ENCODE results near the gene PLXDC2.

PLXDC2 gene

DNA sequence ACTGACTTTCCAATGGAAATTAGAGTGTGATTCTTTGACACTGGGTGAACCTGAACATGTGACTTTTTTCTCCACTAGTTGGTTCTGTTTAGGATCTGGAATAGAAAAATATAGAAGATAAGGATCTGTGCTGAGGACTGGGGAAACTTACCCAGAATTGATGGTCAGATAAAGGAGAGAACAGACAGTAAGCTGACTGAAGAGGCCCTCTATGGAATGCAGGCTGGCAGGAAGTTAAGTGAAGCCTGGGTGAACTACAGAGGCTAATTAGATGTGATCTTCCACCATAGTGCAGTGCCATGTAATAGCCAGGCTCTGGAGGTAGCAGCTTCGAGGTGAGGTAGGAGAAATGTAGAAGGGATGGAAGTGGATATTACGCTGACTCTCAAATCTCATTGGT, 455.3 kb downstream of the PLXDC2 start:
- no peak overlapping the region for H3K4me3 ChIP-seq (ENCODE audit: low read depth, low read length)
- TF ChIP-seq, protein P1, sequence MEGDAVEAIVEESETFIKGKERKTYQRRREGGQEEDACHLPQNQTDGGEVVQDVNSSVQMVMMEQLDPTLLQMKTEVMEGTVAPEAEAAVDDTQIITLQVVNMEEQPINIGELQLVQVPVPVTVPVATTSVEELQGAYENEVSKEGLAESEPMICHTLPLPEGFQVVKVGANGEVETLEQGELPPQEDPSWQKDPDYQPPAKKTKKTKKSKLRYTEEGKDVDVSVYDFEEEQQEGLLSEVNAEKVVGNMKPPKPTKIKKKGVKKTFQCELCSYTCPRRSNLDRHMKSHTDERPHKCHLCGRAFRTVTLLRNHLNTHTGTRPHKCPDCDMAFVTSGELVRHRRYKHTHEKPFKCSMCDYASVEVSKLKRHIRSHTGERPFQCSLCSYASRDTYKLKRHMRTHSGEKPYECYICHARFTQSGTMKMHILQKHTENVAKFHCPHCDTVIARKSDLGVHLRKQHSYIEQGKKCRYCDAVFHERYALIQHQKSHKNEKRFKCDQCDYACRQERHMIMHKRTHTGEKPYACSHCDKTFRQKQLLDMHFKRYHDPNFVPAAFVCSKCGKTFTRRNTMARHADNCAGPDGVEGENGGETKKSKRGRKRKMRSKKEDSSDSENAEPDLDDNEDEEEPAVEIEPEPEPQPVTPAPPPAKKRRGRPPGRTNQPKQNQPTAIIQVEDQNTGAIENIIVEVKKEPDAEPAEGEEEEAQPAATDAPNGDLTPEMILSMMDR (IDR thresholded peaks at IDR 0.05; ENCODE audit: borderline replicate concordance, insufficient read depth, low read depth, low read length), result no peak

DNA sequence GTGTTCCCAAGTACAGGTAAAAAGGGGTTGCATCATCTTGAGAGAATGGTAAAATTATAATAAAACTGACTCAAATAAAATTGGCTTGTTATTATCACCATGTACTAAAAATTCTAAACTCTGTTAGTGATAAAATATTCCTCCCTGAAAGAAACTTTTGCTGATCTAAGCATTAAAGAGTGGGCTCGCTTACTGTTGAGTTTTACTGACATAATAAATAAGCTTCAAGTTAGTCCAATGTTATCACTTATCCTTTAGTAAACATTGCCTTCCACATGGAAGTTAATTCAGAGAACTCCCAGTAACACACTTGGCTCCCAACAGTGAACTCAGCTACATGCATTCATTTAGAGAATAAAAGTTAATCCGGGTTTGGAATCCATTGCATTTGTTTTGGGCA, 456.4 kb downstream of the PLXDC2 start:
- H3K4me3 ChIP-seq (ENCODE audit: low read depth, low read length), result no peak overlapping the region
- TF ChIP-seq, protein P1 (IDR thresholded peaks at IDR 0.05; ENCODE audit: borderline replicate concordance, insufficient read depth, low read depth, low read length), result no peak

DNA sequence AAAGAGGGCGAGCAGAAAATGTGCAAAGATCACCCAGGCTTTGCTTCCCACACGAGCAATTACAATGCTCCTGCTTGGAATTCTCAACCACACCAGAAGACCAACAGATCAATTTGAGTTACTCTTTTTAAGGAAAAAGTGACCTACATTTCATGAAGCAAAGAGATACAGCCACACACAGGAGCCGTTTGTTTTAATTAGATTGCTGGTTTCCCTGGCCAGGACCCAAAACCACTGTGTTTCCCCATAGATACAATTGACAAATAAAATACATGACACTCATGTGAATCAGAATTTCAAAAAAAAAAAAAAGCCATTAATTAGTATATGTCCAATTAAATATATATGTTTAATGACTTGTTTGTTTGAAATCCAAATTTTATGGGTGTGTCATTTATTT, 458.3 kb downstream of the PLXDC2 start:
- no peak overlapping the region for H3K4me3 ChIP-seq (ENCODE audit: low read depth, low read length)
- TF ChIP-seq, protein P1 (IDR thresholded peaks at IDR 0.05; ENCODE audit: borderline replicate concordance, insufficient read depth, low read depth, low read length), result no peak

DNA sequence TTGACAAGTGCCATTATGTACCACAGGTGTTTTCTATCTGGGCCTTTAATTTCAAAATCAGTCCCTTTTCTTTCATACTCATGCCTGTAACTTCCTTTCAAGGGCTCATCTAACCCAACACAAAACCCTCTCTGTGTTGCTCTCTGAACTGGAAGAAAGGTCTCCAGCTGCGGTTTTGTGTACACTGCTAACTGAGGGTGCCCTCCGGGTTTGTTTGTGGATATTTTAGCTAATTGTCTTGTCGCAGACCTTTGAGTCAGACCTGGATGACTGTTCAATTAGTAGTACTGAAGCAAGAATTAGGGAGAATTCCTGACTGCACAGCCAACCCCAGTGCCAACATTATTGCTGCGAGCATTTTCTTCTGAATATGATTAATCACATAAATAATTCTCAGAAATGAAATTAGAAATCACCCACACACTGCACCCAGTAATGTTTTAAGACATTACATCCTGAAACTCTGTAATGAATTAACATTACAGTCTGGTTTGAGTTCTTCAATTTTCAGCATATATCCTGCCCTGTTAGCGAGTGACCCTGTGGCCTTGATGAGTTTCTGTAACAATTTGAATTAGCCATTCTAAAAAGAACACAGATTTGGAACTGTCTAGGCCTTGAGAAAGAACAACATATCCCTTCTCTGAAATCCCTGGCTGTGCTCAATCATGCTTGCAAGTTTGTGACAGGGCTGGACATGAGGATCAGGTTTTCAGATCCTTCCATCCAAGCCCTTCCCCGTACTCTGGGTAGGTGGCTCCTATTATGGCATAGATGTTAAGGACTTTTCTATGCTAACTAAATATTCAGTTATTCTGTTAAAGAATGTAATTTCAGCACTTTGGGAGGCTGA, 460.1 kb downstream of the PLXDC2 start:
- H3K4me3 ChIP-seq (ENCODE audit: low read depth, low read length), result no peak overlapping the region
- TF ChIP-seq, protein P1 (IDR thresholded peaks at IDR 0.05; ENCODE audit: borderline replicate concordance, insufficient read depth, low read depth, low read length), result no peak

DNA sequence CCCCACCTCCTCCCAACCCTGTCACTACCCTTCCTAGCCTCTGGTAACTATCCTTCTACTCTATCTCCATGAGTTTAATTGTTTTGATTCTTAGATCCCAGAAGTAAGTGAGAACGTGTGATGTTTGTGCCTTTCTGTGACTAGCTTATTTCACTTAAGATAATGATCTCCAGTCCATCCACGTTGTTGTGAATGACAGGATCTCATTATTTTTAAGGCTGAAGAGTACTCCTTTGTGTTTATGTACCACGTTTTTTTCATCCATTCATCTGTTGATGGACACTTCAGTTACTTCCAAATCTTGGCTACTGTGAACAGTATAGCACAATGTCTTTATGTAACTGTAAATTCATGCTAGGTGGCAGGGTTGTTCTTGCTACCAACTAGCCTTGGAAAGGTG, 461.6 kb downstream of the PLXDC2 start:
- TF ChIP-seq, protein P1 (IDR thresholded peaks at IDR 0.05; ENCODE audit: borderline replicate concordance, insufficient read depth, low read depth, low read length), result no peak
- no peak overlapping the region for H3K4me3 ChIP-seq (ENCODE audit: low read depth, low read length)

DNA sequence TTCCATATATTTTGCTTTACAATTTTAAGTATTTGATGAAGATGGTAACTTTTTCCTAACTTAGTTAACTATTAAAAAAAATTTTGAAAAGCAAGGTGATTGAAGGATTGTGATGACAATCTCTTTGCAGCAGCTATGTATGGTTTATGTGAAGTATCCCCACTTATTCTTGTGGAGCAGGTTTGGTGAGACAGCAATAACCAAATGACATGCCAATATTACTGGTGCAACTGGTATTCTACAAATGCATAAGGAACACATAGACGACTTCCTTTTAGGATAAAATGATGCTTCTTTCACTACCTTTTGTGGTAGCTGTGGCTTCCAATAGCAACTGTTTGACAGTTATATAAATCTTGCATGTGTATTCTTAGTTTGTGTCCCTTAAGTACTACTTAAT, 465.3 kb downstream of the PLXDC2 start:
- no peak overlapping the region for H3K4me3 ChIP-seq (ENCODE audit: low read depth, low read length)
- TF ChIP-seq, protein P1 (IDR thresholded peaks at IDR 0.05; ENCODE audit: borderline replicate concordance, insufficient read depth, low read depth, low read length), result no peak

DNA sequence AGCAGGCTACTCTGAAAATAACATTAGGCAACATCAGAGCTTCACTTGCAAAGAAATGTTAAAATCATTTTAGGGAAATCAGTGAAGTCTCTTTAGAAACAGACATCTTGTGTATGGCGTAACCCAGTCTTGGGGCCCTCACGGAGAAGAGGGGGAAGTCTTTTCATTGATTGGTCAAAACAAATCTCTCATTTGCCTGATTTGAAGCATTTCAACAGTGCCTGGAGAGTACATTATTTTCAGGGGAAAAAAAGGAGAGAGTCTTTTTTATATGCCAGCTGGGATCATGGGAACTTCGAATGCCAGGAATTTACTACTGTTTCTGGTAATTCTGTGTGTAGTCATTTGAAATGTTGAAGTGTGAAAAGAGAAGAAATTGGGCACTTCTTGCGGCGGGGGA, 471.4 kb downstream of the PLXDC2 start:
- TF ChIP-seq, protein P1 (IDR thresholded peaks at IDR 0.05; ENCODE audit: borderline replicate concordance, insufficient read depth, low read depth, low read length), result no peak
- no peak overlapping the region for H3K4me3 ChIP-seq (ENCODE audit: low read depth, low read length)

Data from GM12875 (cell line).